HCT116 (cell line): Measurements from ENCODE around the gene LFNG. TPM values are rescaled to one million over a fixed set of nuclear protein-coding genes. Genes with fewer than 3 reads are reported as not detected.

Source experiments
- ATAC-seq: fragments of 200-7000 bp; cut with Tn5 transposase; 2 replicates; pipeline ENCODE4 v1.9.1; 2020; ENCODE audit warnings: mild to moderate bottlenecking, moderate library complexity
- BruUV-seq: library from RNA; stranded (reverse); fragments of 400-500 nt; replicated peaks from 2 replicates; lab custom pipeline; 2021; lab: Mats Ljungman, UMichigan
- CTCF ChIA-PET: fragments of 300-600 bp; sonication (Branson Sonifier 250); formaldehyde crosslinking; loops from one replicate; lab custom pipeline; 2021; ENCODE audit warnings: antibody characterized with exemption; lab: Charles Lee
- POLR2A ChIA-PET: fragments of 300-600, 350-600 bp; sonication (Branson Sonifier 250); formaldehyde crosslinking; loops from one replicate; lab custom pipeline; 2021; ENCODE audit warnings: antibody characterized with exemption; lab: Charles Lee
- RAD21 ChIA-PET, 2 experiments: fragments of 300-600 bp; sonication (Branson Sonifier 250); formaldehyde crosslinking; loops; one replicate each; lab custom pipeline; 2023; ENCODE audit warnings: low total read pairs in 2 of 2; ENCODE audit not compliant: uncharacterized antibody in 2 of 2, unreplicated experiment in 2 of 2, low non-redundant PET in 1 of 2; lab: Charles Lee
- DNase-seq: peaks from one replicate; pipeline ENCODE4 v3.0.0-alpha.2; 2010; ENCODE audit warnings: low read depth, low spot score
- H2AFZ ChIP-seq: fragments of 200-600 bp; shearing (Covaris generic), sonication (generic); 2 replicates; pipeline ENCODE4 v1.6.1; 2017; ENCODE audit warnings: low read depth, mixed run types, mixed read lengths, antibody characterized with exemption, low read length; ENCODE audit not compliant: poor library complexity, severe bottlenecking
- H3K27ac ChIP-seq: 2 replicates; pipeline ENCODE4 v1.5.1; 2012; ENCODE audit warnings: low read depth, low read length
- H3K27me3 ChIP-seq: fragments of 200-600 bp; sonication (generic); 2 replicates; pipeline ENCODE4 v1.6.1; 2016; ENCODE audit warnings: mixed run types, low read length, mixed read lengths; ENCODE audit not compliant: insufficient read depth
- H3K36me3 ChIP-seq, 2 experiments: fragments of 200-500 bp in 1 of 2; fragments of 200-600 bp in 1 of 2; sonication (Bioruptor generic) in 1 of 2; sonication (generic) in 1 of 2; 2 replicates each; pipeline versions ENCODE4 v1.5.1 to v1.6.1; 2014 to 2016; ENCODE audit warnings: low read length in 2 of 2, inconsistent platforms in 1 of 2, mixed read lengths in 1 of 2, mixed run types in 1 of 2; ENCODE audit not compliant: insufficient read depth in 2 of 2, control insufficient read depth in 1 of 2
- H3K4me1 ChIP-seq, 2 experiments: fragments of 200-600 bp in 1 of 2; sonication (generic) in 1 of 2; 2 replicates each; pipeline versions ENCODE4 v1.5.1 to v1.6.1; 2012 to 2017; ENCODE audit warnings: low read length in 2 of 2, inconsistent platforms in 1 of 2, mild to moderate bottlenecking in 1 of 2, mixed read lengths in 1 of 2, mixed run types in 1 of 2, moderate library complexity in 1 of 2; ENCODE audit not compliant: insufficient read depth in 2 of 2, control insufficient read depth in 1 of 2
- H3K4me2 ChIP-seq: fragments of 200-600 bp; sonication (generic); 2 replicates; pipeline ENCODE4 v1.6.1; 2017; ENCODE audit warnings: mixed run types, low read length, mixed read lengths
- H3K4me3 ChIP-seq, 2 experiments: fragments of 200-600 bp in 1 of 2; sonication (generic) in 1 of 2; replicated peaks in 1 of 2; 2 replicates each; pipeline ENCODE4 v1.5.1; 2011 to 2016; ENCODE audit warnings: low read length in 2 of 2, control low read depth in 1 of 2, low read depth in 1 of 2, mild to moderate bottlenecking in 1 of 2, mixed read lengths in 1 of 2, mixed run types in 1 of 2
- H3K79me2 ChIP-seq: fragments of 200-600 bp; sonication (generic); 2 replicates; pipeline ENCODE4 v1.6.1; 2017; ENCODE audit warnings: mild to moderate bottlenecking, mixed run types, low read length, moderate library complexity, mixed read lengths; ENCODE audit not compliant: insufficient read depth
- H3K9ac ChIP-seq: fragments of 200-600 bp; sonication (generic); 2 replicates; pipeline ENCODE4 v1.6.1; 2016; ENCODE audit warnings: low read length, mixed read lengths
- H3K9me2 ChIP-seq: fragments of 200-600 bp; sonication (generic), shearing (Covaris generic); 2 replicates; pipeline ENCODE4 v1.6.1; 2017; ENCODE audit warnings: mixed run types, mild to moderate bottlenecking, moderate library complexity; ENCODE audit not compliant: insufficient read depth
- H3K9me3 ChIP-seq, 2 experiments: fragments of 200-500 bp in 1 of 2; fragments of 200-600 bp in 1 of 2; sonication (Bioruptor generic) in 1 of 2; sonication (generic) in 1 of 2; 2 replicates each; pipeline ENCODE4 v1.6.1; 2014 to 2017; ENCODE audit warnings: low read length in 2 of 2, mixed read lengths in 2 of 2, inconsistent platforms in 1 of 2, low read depth in 1 of 2, mild to moderate bottlenecking in 1 of 2, mixed run types in 1 of 2, moderate library complexity in 1 of 2; ENCODE audit not compliant: control insufficient read depth in 1 of 2, insufficient read depth in 1 of 2
- H4K20me1 ChIP-seq: fragments of 200-600 bp; sonication (generic), shearing (Covaris generic); 2 replicates; pipeline ENCODE4 v1.6.1; 2017; ENCODE audit warnings: mixed run types, mild to moderate bottlenecking, moderate library complexity; ENCODE audit not compliant: insufficient read depth
- CBX3 ChIP-seq: IDR thresholded peaks from 2 replicates; pipeline ENCODE4 v1.6.1; 2012; ENCODE audit warnings: low read depth
- EGR1 ChIP-seq: IDR thresholded peaks from 2 replicates; pipeline ENCODE4 v1.6.1; 2012; ENCODE audit warnings: low read depth
- EZH2 ChIP-seq: fragments of 200-600 bp; sonication (generic); IDR thresholded peaks from 2 replicates; pipeline ENCODE4 v1.6.1; 2017; ENCODE audit warnings: antibody characterized with exemption, mixed run types
- EZH2phosphoT487 ChIP-seq: fragments of 200-600 bp; IDR thresholded peaks from 2 replicates; pipeline ENCODE4 v1.6.1; 2018; ENCODE audit warnings: antibody characterized with exemption, borderline replicate concordance
- FOSL1 ChIP-seq: IDR thresholded peaks from 2 replicates; pipeline ENCODE4 v1.6.1; 2012; ENCODE audit warnings: low read depth
- JUND ChIP-seq: IDR thresholded peaks from 2 replicates; pipeline ENCODE4 v1.6.1; 2012
- POLR2A ChIP-seq: IDR thresholded peaks from 2 replicates; pipeline ENCODE4 v1.7.0; 2011; ENCODE audit warnings: borderline replicate concordance; ENCODE audit not compliant: insufficient read depth, insufficient read length; ENCODE audit errors: extremely low read depth
- REST ChIP-seq: IDR thresholded peaks from 2 replicates; pipeline ENCODE4 v1.6.1; 2012; ENCODE audit warnings: low read depth
- SIN3A ChIP-seq: IDR thresholded peaks from 2 replicates; pipeline ENCODE4 v1.6.1; 2012; ENCODE audit warnings: low read depth
- SP1 ChIP-seq: IDR thresholded peaks from 2 replicates; pipeline ENCODE4 v1.6.1; 2012; ENCODE audit warnings: low read depth
- SRF ChIP-seq: IDR thresholded peaks from 2 replicates; pipeline ENCODE4 v1.6.1; 2012; ENCODE audit warnings: low read depth
- TCF7L2 ChIP-seq: IDR thresholded peaks from 2 replicates; pipeline ENCODE4 v1.7.0; 2011; ENCODE audit warnings: borderline replicate concordance, inconsistent platforms; ENCODE audit not compliant: insufficient read depth, insufficient read length; ENCODE audit errors: extremely low read depth
- ZBTB33 ChIP-seq: IDR thresholded peaks from 2 replicates; pipeline ENCODE4 v1.6.1; 2011; ENCODE audit warnings: mild to moderate bottlenecking, low read length, moderate library complexity; ENCODE audit not compliant: insufficient replicate concordance; ENCODE audit errors: extremely low read depth
- ZFX ChIP-seq: fragments of 450-650 bp; IDR thresholded peaks from 2 replicates; pipeline ENCODE4 v1.6.1; 2017
- ZNF274 ChIP-seq: fragments of 200-500 bp; sonication (Bioruptor generic); IDR thresholded peaks from 2 replicates; pipeline ENCODE4 v1.6.1; 2014; ENCODE audit warnings: mild to moderate bottlenecking, low read depth, low read length, inconsistent platforms
- intact Hi-C: fragments of 100-400 bp; cut with micrococcal nuclease; formaldehyde crosslinking; loops from 2 replicates; pipeline ENCODE4 v1.10.0; 2022
- total RNA-seq: library from RNA; stranded (reverse); gene quantifications from one replicate; pipeline ENCODE4 v1.2.1, GENCODE V29; 2021; ENCODE audit not compliant: unreplicated experiment
- TF ChIP-seq, protein P1 (sequence below), 3 experiments: fragments of 200-600 bp in 1 of 3; sonication (generic) in 1 of 3; IDR thresholded peaks in 2 of 3; conservative IDR thresholded peaks in 1 of 3; 2 replicates each; pipeline ENCODE4 v1.5.1; 2012 to 2017; ENCODE audit warnings: low read depth in 2 of 3, low read length in 2 of 3, antibody characterized with exemption in 1 of 3, borderline replicate concordance in 1 of 3, control low read depth in 1 of 3, mild to moderate bottlenecking in 1 of 3, mixed read lengths in 1 of 3, mixed run types in 1 of 3, moderate library complexity in 1 of 3; ENCODE audit not compliant: insufficient read depth in 1 of 3
- TF ChIP-seq, protein P2 (sequence below): IDR thresholded peaks from 2 replicates; pipeline ENCODE4 v1.6.1; 2012
- TF ChIP-seq, protein P3 (sequence below): IDR thresholded peaks from 2 replicates; pipeline ENCODE4 v1.6.1; 2012

The LFNG gene
- total RNA-seq, 1 experiment from 2014 or later: 14.3 TPM

DNA sequence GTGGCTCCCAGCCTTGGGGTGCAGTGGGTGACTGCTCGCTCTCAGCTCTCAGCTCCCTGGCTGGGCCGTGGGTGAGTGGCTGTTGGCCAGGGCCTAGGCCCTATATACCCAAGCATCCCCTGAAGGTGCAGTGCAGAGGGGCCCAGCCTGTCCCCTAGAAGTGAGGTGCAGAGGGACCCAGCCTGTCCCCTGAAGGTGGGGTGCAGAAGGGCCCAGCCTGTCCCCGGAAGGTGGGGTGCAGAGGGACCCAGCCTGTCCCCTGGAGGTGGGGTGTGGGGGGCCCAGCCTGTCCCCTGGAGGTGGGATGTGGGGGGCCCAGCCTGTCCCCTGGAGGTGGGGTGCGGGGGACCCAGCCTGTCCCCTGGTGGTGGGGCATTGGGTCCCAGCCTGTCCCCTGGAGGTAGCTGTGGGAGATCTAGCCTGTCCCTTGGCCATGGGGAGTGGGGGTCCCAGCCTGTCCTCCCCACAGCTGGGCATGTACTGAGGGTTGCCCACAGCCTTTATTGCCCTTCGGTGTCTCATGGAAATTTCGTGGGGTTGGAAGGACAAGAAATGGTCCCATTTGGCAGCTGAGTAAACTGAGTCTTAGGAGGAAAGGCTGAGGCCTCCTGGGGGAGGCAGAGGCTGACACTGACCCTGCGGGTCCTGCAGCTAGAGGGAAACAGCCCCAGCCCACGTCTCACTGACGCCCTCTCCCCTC, 17.5 kb upstream of the LFNG start:
- Histone ChIP-seq H4K20me1 (no peaks in the 10 kb centered on the region), H3K36me3 (no peaks in the 10 kb centered on the region), H3K9ac (no peak overlapping the region), H3K4me2 (no peak overlapping the region), H2AFZ (no peak overlapping the region), H3K27me3 (no peaks in the 10 kb centered on the region), H3K4me3 (no peak overlapping the region), H3K79me2 (no peaks in the 10 kb centered on the region), H3K4me1 (no peaks in the 10 kb centered on the region), H3K9me2 (no peaks in the 10 kb centered on the region), H3K27ac (no peak overlapping the region), H3K9me3 (no peaks in the 10 kb centered on the region)
- ATAC-seq (no peak), DNase-seq (no peak)
- intact Hi-C loops: no loop called here
- RAD21 ChIA-PET: no interaction called here
- BruUV-seq: no TSS peak
- TF ChIP-seq FOSL1 (no peak), SIN3A (no peak), SRF (no peak), EZH2 (no peak), POLR2A (no peak), ZBTB33 (no peak), REST (no peak), ZFX (no peak), CBX3 (no peak), ZNF274 (no peak), EGR1 (no peak), TCF7L2 (no peak), JUND (no peak), EZH2phosphoT487 (no peak), SP1 (no peak)
- TF ChIP-seq, protein P1, sequence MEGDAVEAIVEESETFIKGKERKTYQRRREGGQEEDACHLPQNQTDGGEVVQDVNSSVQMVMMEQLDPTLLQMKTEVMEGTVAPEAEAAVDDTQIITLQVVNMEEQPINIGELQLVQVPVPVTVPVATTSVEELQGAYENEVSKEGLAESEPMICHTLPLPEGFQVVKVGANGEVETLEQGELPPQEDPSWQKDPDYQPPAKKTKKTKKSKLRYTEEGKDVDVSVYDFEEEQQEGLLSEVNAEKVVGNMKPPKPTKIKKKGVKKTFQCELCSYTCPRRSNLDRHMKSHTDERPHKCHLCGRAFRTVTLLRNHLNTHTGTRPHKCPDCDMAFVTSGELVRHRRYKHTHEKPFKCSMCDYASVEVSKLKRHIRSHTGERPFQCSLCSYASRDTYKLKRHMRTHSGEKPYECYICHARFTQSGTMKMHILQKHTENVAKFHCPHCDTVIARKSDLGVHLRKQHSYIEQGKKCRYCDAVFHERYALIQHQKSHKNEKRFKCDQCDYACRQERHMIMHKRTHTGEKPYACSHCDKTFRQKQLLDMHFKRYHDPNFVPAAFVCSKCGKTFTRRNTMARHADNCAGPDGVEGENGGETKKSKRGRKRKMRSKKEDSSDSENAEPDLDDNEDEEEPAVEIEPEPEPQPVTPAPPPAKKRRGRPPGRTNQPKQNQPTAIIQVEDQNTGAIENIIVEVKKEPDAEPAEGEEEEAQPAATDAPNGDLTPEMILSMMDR (IDR thresholded peaks at IDR 0.05 in 2 of 3, conservative IDR thresholded peaks at IDR 0.05 in 1 of 3; ENCODE audit: borderline replicate concordance in 1 of 3, insufficient read depth in 1 of 3, low read depth in 2 of 3, low read length in 2 of 3): no peak
- TF ChIP-seq, protein P2, sequence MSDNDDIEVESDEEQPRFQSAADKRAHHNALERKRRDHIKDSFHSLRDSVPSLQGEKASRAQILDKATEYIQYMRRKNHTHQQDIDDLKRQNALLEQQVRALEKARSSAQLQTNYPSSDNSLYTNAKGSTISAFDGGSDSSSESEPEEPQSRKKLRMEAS: no peak
- TF ChIP-seq, protein P3, sequence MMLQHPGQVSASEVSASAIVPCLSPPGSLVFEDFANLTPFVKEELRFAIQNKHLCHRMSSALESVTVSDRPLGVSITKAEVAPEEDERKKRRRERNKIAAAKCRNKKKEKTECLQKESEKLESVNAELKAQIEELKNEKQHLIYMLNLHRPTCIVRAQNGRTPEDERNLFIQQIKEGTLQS: no peak
- CTCF ChIA-PET: no interaction called here
- POLR2A ChIA-PET: no interaction called here
